Ishikawa (cell line): ENCODE results near the gene RGS7.

ENCODE experiments used
- CEBPB ChIP-seq: IDR thresholded peaks from 2 replicates; pipeline ENCODE4 v1.6.1; 2012
- EP300 ChIP-seq: IDR thresholded peaks from 2 replicates; pipeline ENCODE4 v1.6.1; 2012; ENCODE audit warnings: borderline replicate concordance
- FOXM1 ChIP-seq: IDR thresholded peaks from 2 replicates; pipeline ENCODE4 v1.6.1; 2012; ENCODE audit warnings: low read depth, borderline replicate concordance
- RAD21 ChIP-seq: IDR thresholded peaks from 2 replicates; pipeline ENCODE4 v1.6.1; 2012; ENCODE audit warnings: low read depth
- TAF1 ChIP-seq: IDR thresholded peaks from 2 replicates; pipeline ENCODE4 v1.6.1; 2012; ENCODE audit warnings: low read depth, mild to moderate bottlenecking
- TCF12 ChIP-seq: IDR thresholded peaks from 2 replicates; pipeline ENCODE4 v1.6.1; 2012; ENCODE audit warnings: low read depth
- TEAD4 ChIP-seq: IDR thresholded peaks from 2 replicates; pipeline ENCODE4 v1.6.1; 2012
- ZBTB7A ChIP-seq: IDR thresholded peaks from 2 replicates; pipeline ENCODE4 v1.6.1; 2012; ENCODE audit warnings: low read depth
- TF ChIP-seq, protein P1 (sequence below): IDR thresholded peaks from 2 replicates; pipeline ENCODE4 v1.6.1; 2012
- TF ChIP-seq, protein P2 (sequence below): IDR thresholded peaks from 2 replicates; pipeline ENCODE4 v1.6.1; 2012; ENCODE audit warnings: low read depth, mild to moderate bottlenecking

- TF ChIP-seq RAD21 (no peak), EP300 (no peak), CEBPB (no peak), FOXM1 (no peak), TCF12 (no peak), TAF1 (no peak), TEAD4 (no peak), ZBTB7A (no peak)
- TF ChIP-seq, protein P1, sequence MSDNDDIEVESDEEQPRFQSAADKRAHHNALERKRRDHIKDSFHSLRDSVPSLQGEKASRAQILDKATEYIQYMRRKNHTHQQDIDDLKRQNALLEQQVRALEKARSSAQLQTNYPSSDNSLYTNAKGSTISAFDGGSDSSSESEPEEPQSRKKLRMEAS: no peak
- TF ChIP-seq, protein P2, sequence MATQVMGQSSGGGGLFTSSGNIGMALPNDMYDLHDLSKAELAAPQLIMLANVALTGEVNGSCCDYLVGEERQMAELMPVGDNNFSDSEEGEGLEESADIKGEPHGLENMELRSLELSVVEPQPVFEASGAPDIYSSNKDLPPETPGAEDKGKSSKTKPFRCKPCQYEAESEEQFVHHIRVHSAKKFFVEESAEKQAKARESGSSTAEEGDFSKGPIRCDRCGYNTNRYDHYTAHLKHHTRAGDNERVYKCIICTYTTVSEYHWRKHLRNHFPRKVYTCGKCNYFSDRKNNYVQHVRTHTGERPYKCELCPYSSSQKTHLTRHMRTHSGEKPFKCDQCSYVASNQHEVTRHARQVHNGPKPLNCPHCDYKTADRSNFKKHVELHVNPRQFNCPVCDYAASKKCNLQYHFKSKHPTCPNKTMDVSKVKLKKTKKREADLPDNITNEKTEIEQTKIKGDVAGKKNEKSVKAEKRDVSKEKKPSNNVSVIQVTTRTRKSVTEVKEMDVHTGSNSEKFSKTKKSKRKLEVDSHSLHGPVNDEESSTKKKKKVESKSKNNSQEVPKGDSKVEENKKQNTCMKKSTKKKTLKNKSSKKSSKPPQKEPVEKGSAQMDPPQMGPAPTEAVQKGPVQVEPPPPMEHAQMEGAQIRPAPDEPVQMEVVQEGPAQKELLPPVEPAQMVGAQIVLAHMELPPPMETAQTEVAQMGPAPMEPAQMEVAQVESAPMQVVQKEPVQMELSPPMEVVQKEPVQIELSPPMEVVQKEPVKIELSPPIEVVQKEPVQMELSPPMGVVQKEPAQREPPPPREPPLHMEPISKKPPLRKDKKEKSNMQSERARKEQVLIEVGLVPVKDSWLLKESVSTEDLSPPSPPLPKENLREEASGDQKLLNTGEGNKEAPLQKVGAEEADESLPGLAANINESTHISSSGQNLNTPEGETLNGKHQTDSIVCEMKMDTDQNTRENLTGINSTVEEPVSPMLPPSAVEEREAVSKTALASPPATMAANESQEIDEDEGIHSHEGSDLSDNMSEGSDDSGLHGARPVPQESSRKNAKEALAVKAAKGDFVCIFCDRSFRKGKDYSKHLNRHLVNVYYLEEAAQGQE: no peak
Observed at GRCh38 chr1:241020851-241021697, 335.9 kb downstream of the RGS7 start.
